ENCODE measurements around the gene ALDH1B1.

GRCh38 chr9:38424918-38425317 lies 32.4 kb downstream of the ALDH1B1 start:
- TF ChIP-seq CTCF (conservative IDR thresholded peaks at IDR 0.05) (no peak), ZFX (IDR thresholded peaks at IDR 0.05) (no peak)
